Measurements from ENCODE around the gene CENPH. TPM values are rescaled to one million over a fixed set of nuclear protein-coding genes. Genes with fewer than 3 reads are reported as not detected.
"Not testable (repeated sequence)": the region's sequence is repeated elsewhere in the genome, so short reads cannot be mapped to it uniquely, and the experiment has no call there.

CENPH gene
- total RNA-seq, 1 donor from 2014 or later = 8.9 TPM

- no peak for DNase-seq (ENCODE audit: low read depth in 2 of 2)
These were observed 20.2 kb downstream of the CENPH start for GRCh38 chr5:69209602-69210001.

- no peak for DNase-seq (ENCODE audit: low read depth in 2 of 2)
These were observed 21.8 kb downstream of the CENPH start for GRCh38 chr5:69211200-69211599.

GRCh38 chr5:69212022-69212421, 22.6 kb downstream of the CENPH start:
- no peak for DNase-seq (ENCODE audit: low read depth in 2 of 2)

- no peak for DNase-seq (ENCODE audit: low read depth in 2 of 2)
These were observed 24.3 kb downstream of the CENPH start for GRCh38 chr5:69213513-69214215.

GRCh38 chr5:69217151-69217511, 27.7 kb downstream of the CENPH start:
- DNase-seq (ENCODE audit: low read depth in 2 of 2) = no peak

GRCh38 chr5:69217548-69218526, 28.5 kb downstream of the CENPH start:
- peak; percentile 83 to 92 for DNase-seq (ENCODE audit: low read depth in 2 of 2)

- DNase-seq (ENCODE audit: low read depth in 2 of 2) = no peak
These were observed 30.6 kb downstream of the CENPH start for GRCh38 chr5:69219939-69220338.

GRCh38 chr5:69220371-69220770, 31.0 kb downstream of the CENPH start:
- not testable (repeated sequence) for DNase-seq (ENCODE audit: low read depth in 2 of 2)

- DNase-seq (ENCODE audit: low read depth in 2 of 2) = not testable (repeated sequence)
These were observed 31.4 kb downstream of the CENPH start for GRCh38 chr5:69220833-69221232.

- DNase-seq (ENCODE audit: low read depth in 2 of 2) = no peak
These were observed 35.1 kb downstream of the CENPH start for GRCh38 chr5:69224520-69224919.

GRCh38 chr5:69225860-69226259, 36.5 kb downstream of the CENPH start:
- DNase-seq (ENCODE audit: low read depth in 2 of 2) = no peak

GRCh38 chr5:69230181-69230580, 40.8 kb downstream of the CENPH start:
- no peak for DNase-seq (ENCODE audit: low read depth in 2 of 2)

GRCh38 chr5:69231281-69231680, 41.9 kb downstream of the CENPH start:
- no peak for DNase-seq (ENCODE audit: low read depth in 2 of 2)

- DNase-seq (ENCODE audit: low read depth in 2 of 2) = no peak
These were observed 42.5 kb downstream of the CENPH start for GRCh38 chr5:69231851-69232250.

GRCh38 chr5:69234457-69235268, 45.3 kb downstream of the CENPH start, which contains the start of gene CDK7:
CDK7 (plus strand) TSS chr5:69234886; CDS start chr5:69234976, 90 bp downstream.
- peak; percentile 78 to 93 for DNase-seq (ENCODE audit: low read depth in 2 of 2)

- DNase-seq (ENCODE audit: low read depth in 2 of 2) = not testable (repeated sequence)
These were observed 47.4 kb downstream of the CENPH start for GRCh38 chr5:69236733-69237132.

GRCh38 chr5:69237877-69238276, 48.5 kb downstream of the CENPH start:
- no peak for DNase-seq (ENCODE audit: low read depth in 2 of 2)

GRCh38 chr5:69238760-69239251, 49.4 kb downstream of the CENPH start:
- peak in 1 of 2 donors; percentile 78 for DNase-seq (ENCODE audit: low read depth in 2 of 2)

- no peak for DNase-seq (ENCODE audit: low read depth in 2 of 2)
These were observed 53.0 kb downstream of the CENPH start for GRCh38 chr5:69242215-69242927.

- no peak for DNase-seq (ENCODE audit: low read depth in 2 of 2)
These were observed 55.6 kb downstream of the CENPH start for GRCh38 chr5:69245031-69245430.

GRCh38 chr5:69248019-69248418, 58.6 kb downstream of the CENPH start:
- DNase-seq (ENCODE audit: low read depth in 2 of 2) = no peak
